ENCODE measurements around the gene MTUS2. TPM values are rescaled to one million over a fixed set of nuclear protein-coding genes. Genes with fewer than 3 reads are reported as not detected.

Gene MTUS2
- polyA plus RNA-seq, 2 of the 4 experiments (the other 2 are of a cell fraction), result not detected

DNA sequence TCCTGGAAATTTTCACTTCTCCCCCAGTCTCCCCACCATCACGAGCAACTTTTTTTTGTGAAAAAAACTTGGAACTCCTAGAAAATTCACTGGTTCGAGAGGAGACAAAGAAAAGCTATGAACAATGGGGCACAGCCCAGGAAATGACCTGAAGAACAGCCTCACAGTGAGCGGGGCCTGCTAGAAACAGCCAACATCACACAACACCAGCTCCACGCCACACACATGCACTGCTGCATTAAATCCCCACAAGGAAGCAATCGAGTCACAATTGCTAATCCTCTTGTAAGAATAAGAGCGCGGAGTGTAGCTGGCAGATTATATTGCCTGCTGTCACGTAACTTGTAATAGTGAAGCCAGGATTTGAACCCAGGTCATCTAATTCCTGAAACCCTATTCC is 726.5 kb downstream of the MTUS2 start:
- no peak overlapping the region for H3K27ac ChIP-seq
- DNase-seq (ENCODE audit: low read depth in 1 of 2, low spot score in 1 of 2) (no peak), FAIRE-seq (no peak), ATAC-seq (no peak)
- TF ChIP-seq RCOR1 (IDR thresholded peaks at IDR 0.05; ENCODE audit: low read depth, low read length) (no peak), HOXA7 (CRISPR knock-in tag; IDR thresholded peaks at IDR 0.05) (no peak), NFE2L2 (conservative IDR thresholded peaks at IDR 0.05; ENCODE audit: low read length) (no peak)
- TF ChIP-seq, protein P1, sequence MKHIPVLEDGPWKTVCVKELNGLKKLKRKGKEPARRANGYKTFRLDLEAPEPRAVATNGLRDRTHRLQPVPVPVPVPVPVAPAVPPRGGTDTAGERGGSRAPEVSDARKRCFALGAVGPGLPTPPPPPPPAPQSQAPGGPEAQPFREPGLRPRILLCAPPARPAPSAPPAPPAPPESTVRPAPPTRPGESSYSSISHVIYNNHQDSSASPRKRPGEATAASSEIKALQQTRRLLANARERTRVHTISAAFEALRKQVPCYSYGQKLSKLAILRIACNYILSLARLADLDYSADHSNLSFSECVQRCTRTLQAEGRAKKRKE (CRISPR knock-in tag; IDR thresholded peaks at IDR 0.05; ENCODE audit: low read depth), result no peak
- no peaks in the 10 kb centered on the region for H3K4me1 ChIP-seq
- no peak overlapping the region for H3K4me2 ChIP-seq
- POLR2A ChIA-PET, result no interaction called here
- no peaks in the 10 kb centered on the region for H3K9me3 ChIP-seq
- CTCF ChIA-PET, result interaction anchor here (0.6 to 1.2 kb wide), 2 partner anchors 38 to 107 kb away, joined by 3 read pairs; no protein-coding TSS in a partner anchor
- no peak overlapping the region for H3K4me3 ChIP-seq
- WGBS (ENCODE audit: missing lambda C conversion rate), result 94% methylated on average over 8 of the region's 8 CpGs

DNA sequence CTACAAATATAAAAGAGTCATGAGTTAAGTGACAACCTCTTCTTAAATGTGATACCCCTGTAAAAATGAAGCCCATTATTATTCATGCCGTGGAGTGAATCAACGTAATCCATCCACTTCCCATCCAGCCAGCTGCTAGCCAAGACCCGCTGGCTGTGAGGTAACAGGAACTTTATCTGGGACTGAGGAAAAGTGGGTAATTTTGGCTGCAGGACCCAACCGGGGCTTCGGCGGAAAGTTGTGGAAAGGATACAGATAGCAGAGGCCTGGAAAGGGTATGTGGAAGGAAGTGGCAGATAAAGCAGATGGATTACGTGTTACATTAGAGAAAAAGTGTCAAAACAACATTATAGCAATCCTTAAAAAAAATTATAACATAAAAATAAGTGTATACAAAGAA is 727.0 kb downstream of the MTUS2 start:
- no peak for FAIRE-seq
- DNase-seq (ENCODE audit: low read depth in 1 of 2, low spot score in 1 of 2), result no peak
- no peak overlapping the region for H3K4me2 ChIP-seq
- H3K4me3 ChIP-seq, result no peak overlapping the region
- no peak for TF ChIP-seq FOSL2 (IDR thresholded peaks at IDR 0.05)
- no peak for TF ChIP-seq FOSL2 (CRISPR knock-in tag; IDR thresholded peaks at IDR 0.05)
- TF ChIP-seq JUN (IDR thresholded peaks at IDR 0.05), result no peak
- no peak for TF ChIP-seq MYC (IDR thresholded peaks at IDR 0.05; ENCODE audit: borderline replicate concordance, low read length)
- TF ChIP-seq, protein P2, sequence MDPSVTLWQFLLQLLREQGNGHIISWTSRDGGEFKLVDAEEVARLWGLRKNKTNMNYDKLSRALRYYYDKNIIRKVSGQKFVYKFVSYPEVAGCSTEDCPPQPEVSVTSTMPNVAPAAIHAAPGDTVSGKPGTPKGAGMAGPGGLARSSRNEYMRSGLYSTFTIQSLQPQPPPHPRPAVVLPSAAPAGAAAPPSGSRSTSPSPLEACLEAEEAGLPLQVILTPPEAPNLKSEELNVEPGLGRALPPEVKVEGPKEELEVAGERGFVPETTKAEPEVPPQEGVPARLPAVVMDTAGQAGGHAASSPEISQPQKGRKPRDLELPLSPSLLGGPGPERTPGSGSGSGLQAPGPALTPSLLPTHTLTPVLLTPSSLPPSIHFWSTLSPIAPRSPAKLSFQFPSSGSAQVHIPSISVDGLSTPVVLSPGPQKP (IDR thresholded peaks at IDR 0.05; ENCODE audit: low read depth, low read length), result no peak
- TF ChIP-seq CBX8 (IDR thresholded peaks at IDR 0.05), result no peak
- no peak for TF ChIP-seq GATA3 (IDR thresholded peaks at IDR 0.05; ENCODE audit: borderline replicate concordance)
- TF ChIP-seq PHF8 (IDR thresholded peaks at IDR 0.05; ENCODE audit: borderline replicate concordance, low read depth), result no peak
- TF ChIP-seq, protein P3, sequence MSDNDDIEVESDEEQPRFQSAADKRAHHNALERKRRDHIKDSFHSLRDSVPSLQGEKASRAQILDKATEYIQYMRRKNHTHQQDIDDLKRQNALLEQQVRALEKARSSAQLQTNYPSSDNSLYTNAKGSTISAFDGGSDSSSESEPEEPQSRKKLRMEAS (IDR thresholded peaks at IDR 0.05), result no peak
- H3K9me3 ChIP-seq, result no peaks in the 10 kb centered on the region
- H3K4me1 ChIP-seq, result no peaks in the 10 kb centered on the region
- POLR2A ChIA-PET, result no interaction called here
- H3K27ac ChIP-seq, result no peak overlapping the region
- 98% methylated on average over 7 of the region's 7 CpGs for WGBS (ENCODE audit: missing lambda C conversion rate)
- CTCF ChIA-PET, result interaction anchor here (0.6 kb wide), 1 partner anchor 107 kb away, joined by 3 read pairs; no protein-coding TSS in a partner anchor
- no peak for ATAC-seq

DNA sequence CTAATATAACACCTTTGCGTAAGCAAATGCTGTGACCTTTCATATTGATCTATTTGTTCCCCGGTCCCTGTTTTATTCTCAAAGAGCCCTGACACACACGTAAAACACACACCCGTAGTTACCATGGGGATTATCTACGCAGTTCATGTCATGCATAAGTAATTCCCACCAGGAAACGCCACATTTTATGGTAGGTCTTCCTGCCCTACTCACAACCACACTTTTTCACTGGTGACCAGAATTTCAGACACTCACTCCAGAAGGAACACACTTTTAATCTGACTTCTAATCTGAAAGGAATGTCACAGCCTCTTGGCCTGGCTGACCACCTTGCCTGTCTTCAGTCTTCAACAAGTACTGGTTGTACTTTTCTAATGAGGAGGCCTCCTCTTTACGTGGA is 728.6 kb downstream of the MTUS2 start:
- FAIRE-seq (no peak), ATAC-seq (no peak), DNase-seq (ENCODE audit: low read depth in 1 of 2, low spot score in 1 of 2) (no peak)
- TF ChIP-seq ZFP36 (IDR thresholded peaks at IDR 0.05; ENCODE audit: borderline replicate concordance, partially characterized antibody), result no peak
- TF ChIP-seq KDM1A (IDR thresholded peaks at IDR 0.05; ENCODE audit: low read depth), result no peak
- TF ChIP-seq RFX5 (IDR thresholded peaks at IDR 0.05), result no peak
- TF ChIP-seq, protein P4, sequence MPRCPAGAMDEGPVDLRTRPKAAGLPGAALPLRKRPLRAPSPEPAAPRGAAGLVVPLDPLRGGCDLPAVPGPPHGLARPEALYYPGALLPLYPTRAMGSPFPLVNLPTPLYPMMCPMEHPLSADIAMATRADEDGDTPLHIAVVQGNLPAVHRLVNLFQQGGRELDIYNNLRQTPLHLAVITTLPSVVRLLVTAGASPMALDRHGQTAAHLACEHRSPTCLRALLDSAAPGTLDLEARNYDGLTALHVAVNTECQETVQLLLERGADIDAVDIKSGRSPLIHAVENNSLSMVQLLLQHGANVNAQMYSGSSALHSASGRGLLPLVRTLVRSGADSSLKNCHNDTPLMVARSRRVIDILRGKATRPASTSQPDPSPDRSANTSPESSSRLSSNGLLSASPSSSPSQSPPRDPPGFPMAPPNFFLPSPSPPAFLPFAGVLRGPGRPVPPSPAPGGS (IDR thresholded peaks at IDR 0.05), result no peak
- TF ChIP-seq, protein P5, sequence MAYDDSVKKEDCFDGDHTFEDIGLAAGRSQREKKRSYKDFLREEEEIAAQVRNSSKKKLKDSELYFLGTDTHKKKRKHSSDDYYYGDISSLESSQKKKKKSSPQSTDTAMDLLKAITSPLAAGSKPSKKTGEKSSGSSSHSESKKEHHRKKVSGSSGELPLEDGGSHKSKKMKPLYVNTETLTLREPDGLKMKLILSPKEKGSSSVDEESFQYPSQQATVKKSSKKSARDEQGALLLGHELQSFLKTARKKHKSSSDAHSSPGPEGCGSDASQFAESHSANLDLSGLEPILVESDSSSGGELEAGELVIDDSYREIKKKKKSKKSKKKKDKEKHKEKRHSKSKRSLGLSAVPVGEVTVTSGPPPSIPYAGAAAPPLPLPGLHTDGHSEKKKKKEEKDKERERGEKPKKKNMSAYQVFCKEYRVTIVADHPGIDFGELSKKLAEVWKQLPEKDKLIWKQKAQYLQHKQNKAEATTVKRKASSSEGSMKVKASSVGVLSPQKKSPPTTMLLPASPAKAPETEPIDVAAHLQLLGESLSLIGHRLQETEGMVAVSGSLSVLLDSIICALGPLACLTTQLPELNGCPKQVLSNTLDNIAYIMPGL (CRISPR knock-in tag; IDR thresholded peaks at IDR 0.05; ENCODE audit: borderline replicate concordance), result no peak
- TF ChIP-seq, protein P6, sequence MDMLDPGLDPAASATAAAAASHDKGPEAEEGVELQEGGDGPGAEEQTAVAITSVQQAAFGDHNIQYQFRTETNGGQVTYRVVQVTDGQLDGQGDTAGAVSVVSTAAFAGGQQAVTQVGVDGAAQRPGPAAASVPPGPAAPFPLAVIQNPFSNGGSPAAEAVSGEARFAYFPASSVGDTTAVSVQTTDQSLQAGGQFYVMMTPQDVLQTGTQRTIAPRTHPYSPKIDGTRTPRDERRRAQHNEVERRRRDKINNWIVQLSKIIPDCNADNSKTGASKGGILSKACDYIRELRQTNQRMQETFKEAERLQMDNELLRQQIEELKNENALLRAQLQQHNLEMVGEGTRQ (IDR thresholded peaks at IDR 0.05), result no peak
- TF ChIP-seq, protein P3 (IDR thresholded peaks at IDR 0.05), result no peak
- no peak for TF ChIP-seq BHLHE40 (IDR thresholded peaks at IDR 0.05; ENCODE audit: low read depth, low read length)
- no peak for TF ChIP-seq SREBF2 (IDR thresholded peaks at IDR 0.05)
- TF ChIP-seq, protein P1 (CRISPR knock-in tag; IDR thresholded peaks at IDR 0.05; ENCODE audit: low read depth), result no peak
- TF ChIP-seq RCOR1 (IDR thresholded peaks at IDR 0.05; ENCODE audit: low read depth, low read length), result no peak
- TF ChIP-seq CEBPB (IDR thresholded peaks at IDR 0.05), result no peak
- no peak for TF ChIP-seq PHF8 (IDR thresholded peaks at IDR 0.05; ENCODE audit: borderline replicate concordance, low read depth)
- no peak for TF ChIP-seq FOXS1 (CRISPR knock-in tag; IDR thresholded peaks at IDR 0.05)
- TF ChIP-seq FOSB (CRISPR knock-in tag; IDR thresholded peaks at IDR 0.05), result no peak
- TF ChIP-seq POLR2A (IDR thresholded peaks at IDR 0.05; ENCODE audit: low read length), result no peak
- no peak for TF ChIP-seq CHD4 (IDR thresholded peaks at IDR 0.05; ENCODE audit: borderline replicate concordance)
- TF ChIP-seq HOXA7 (CRISPR knock-in tag; IDR thresholded peaks at IDR 0.05), result no peak
- TF ChIP-seq, protein P7, sequence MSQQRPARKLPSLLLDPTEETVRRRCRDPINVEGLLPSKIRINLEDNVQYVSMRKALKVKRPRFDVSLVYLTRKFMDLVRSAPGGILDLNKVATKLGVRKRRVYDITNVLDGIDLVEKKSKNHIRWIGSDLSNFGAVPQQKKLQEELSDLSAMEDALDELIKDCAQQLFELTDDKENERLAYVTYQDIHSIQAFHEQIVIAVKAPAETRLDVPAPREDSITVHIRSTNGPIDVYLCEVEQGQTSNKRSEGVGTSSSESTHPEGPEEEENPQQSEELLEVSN (IDR thresholded peaks at IDR 0.05; ENCODE audit: borderline replicate concordance, low read depth), result no peak
- Histone ChIP-seq H3K4me1 (no peaks in the 10 kb centered on the region), H3K4me3 (no peak overlapping the region), H3K4me2 (no peak overlapping the region), H3K27ac (no peak overlapping the region), H3K9me3 (no peaks in the 10 kb centered on the region)
- CTCF ChIA-PET, result no interaction called here
- 86% methylated on average over 7 of the region's 7 CpGs for WGBS (ENCODE audit: missing lambda C conversion rate)
- POLR2A ChIA-PET, result no interaction called here
